Testis (tissue), 3 donors: Measurements from ENCODE around the gene NIPSNAP2. TPM values are rescaled to one million over a fixed set of nuclear protein-coding genes. Genes with fewer than 3 reads are reported as not detected.
"Not testable (repeated sequence)": the region's sequence is repeated elsewhere in the genome, so short reads cannot be mapped to it uniquely, and the experiment has no call there.

Experiments used
- DNase-seq: peaks from one replicate; pipeline ENCODE4 v3.0.0-alpha.2; 2019
- H3K27ac ChIP-seq, 2 donors: fragments of 200-600 bp; sonication (generic); one replicate each; pipeline ENCODE4 v1.5.1; 2019
- H3K27me3 ChIP-seq: fragments of 200-600 bp; sonication (generic); one replicate; pipeline ENCODE4 v1.5.1; 2019
- H3K36me3 ChIP-seq: fragments of 200-600 bp; sonication (generic); one replicate; pipeline ENCODE4 v1.5.1; 2017; ENCODE audit warnings: low read depth; ENCODE audit errors: missing control alignments
- H3K4me1 ChIP-seq: fragments of 200-600 bp; sonication (generic); one replicate; pipeline ENCODE4 v1.5.1; 2019
- H3K4me3 ChIP-seq, 2 donors: fragments of 200-600 bp; sonication (generic); one replicate each; pipeline ENCODE4 v1.5.1; 2017 to 2019
- H3K9me3 ChIP-seq: fragments of 200-600 bp; sonication (generic); one replicate; pipeline ENCODE4 v1.5.1; 2017
- CTCF ChIP-seq, 3 experiments: fragments of 450-650 bp in 2 of 3; fragments of 200-600 bp in 1 of 3; sonication (generic) in 1 of 3; IDR thresholded peaks; one replicate each; pipeline ENCODE4 v1.5.1; 2016 to 2019; ENCODE audit warnings: antibody characterized with exemption in 3 of 3, mild to moderate bottlenecking in 2 of 3, moderate library complexity in 1 of 3
- POLR2A ChIP-seq: fragments of 450-650 bp; IDR thresholded peaks from one replicate; pipeline ENCODE4 v1.6.1; 2017; ENCODE audit warnings: antibody characterized with exemption, mild to moderate bottlenecking, moderate library complexity
- WGBS, 2 donors: methylation state at CpG; one replicate each; pipeline ENCODE4 v1.1.5; 2018; 5-methylcytosine and 5-hydroxymethylcytosine counted together
- intact Hi-C: fragments of 100-400 bp; cut with DNase I; formaldehyde crosslinking; loops from one replicate; pipeline ENCODE4 v1.15.1; 2023; ENCODE audit warnings: low total_unique reads
- polyA plus RNA-seq: library from polyadenylated mRNA; stranded (reverse); fragments of 350-450 nt; fragmentation: Illumina TruSeq; extraction: RNeasy Lipid Tissue Mini Kit (QIAGEN cat#74804); gene quantifications from one replicate; pipeline ENCODE4 v1.2.3, GENCODE V29; 2014; ENCODE audit warnings: low read depth, low replicate concordance; ENCODE audit not compliant: insufficient read depth
- total RNA-seq, 2 donors: library from RNA; depleted of rRNA; stranded (reverse); fragments of >200 nt; gene quantifications; one replicate each; pipeline ENCODE4 v1.2.3, GENCODE V29; 2016

NIPSNAP2 gene
- total and polyA plus RNA-seq, 3 donors from 2014 or later = 41.1 to 136 (median 90.2) TPM

GRCh38 chr7:56040730-56041129 is 76.3 kb downstream of the NIPSNAP2 start:
- intact Hi-C loops = no loop called here
- Histone ChIP-seq H3K27me3 (no peaks in the 10 kb centered on the region), H3K9me3 (no peaks in the 10 kb centered on the region), H3K27ac (no peak overlapping the region), H3K36me3 (no peaks in the 10 kb centered on the region), H3K4me1 (no peaks in the 10 kb centered on the region), H3K4me3 (no peak overlapping the region)
- DNase-seq = no peak
- WGBS, 2 donors = 84 to 87% methylated on average over 3 of the region's 3 CpGs
- TF ChIP-seq POLR2A = no peak
- TF ChIP-seq CTCF (IDR thresholded peaks at IDR 0.05) = no peak

GRCh38 chr7:56045758-56046157 is 81.4 kb downstream of the NIPSNAP2 start:
- H3K36me3 ChIP-seq, DNase-seq, H3K27me3 ChIP-seq, H3K4me3 ChIP-seq, intact Hi-C loops, H3K9me3 ChIP-seq: not testable (repeated sequence)
- peaks cover 34% of the 10 kb centered on the region for H3K4me1 ChIP-seq
- 92 to 97% methylated on average over 2 of the region's 2 CpGs for WGBS, 2 donors
- H3K27ac ChIP-seq = peak overlapping the region in 1 of 2 donors; percentile 67

- peak; percentile 47 for DNase-seq
- peak overlapping the region; percentile 67 to 74 for H3K27ac ChIP-seq
- intact Hi-C loops = no loop called here
- no peaks in the 10 kb centered on the region for H3K27me3 ChIP-seq
- TF ChIP-seq CTCF (IDR thresholded peaks at IDR 0.05) (no peak), POLR2A (no peak)
- H3K4me1 ChIP-seq = peaks cover 35% of the 10 kb centered on the region
- 24 to 34% methylated on average over 5 of the region's 5 CpGs for WGBS, 2 donors
- H3K9me3 ChIP-seq = no peaks in the 10 kb centered on the region
- H3K36me3 ChIP-seq = no peaks in the 10 kb centered on the region
- H3K4me3 ChIP-seq = no peak overlapping the region
Observed at GRCh38 chr7:56046721-56047445, 82.5 kb downstream of the NIPSNAP2 start.

- H3K36me3 ChIP-seq, H3K4me3 ChIP-seq, H3K27me3 ChIP-seq, DNase-seq, H3K9me3 ChIP-seq, intact Hi-C loops: not testable (repeated sequence)
- 62 to 77% methylated on average over 11 of the region's 11 CpGs for WGBS, 2 donors
- H3K4me1 ChIP-seq = peaks cover 35% of the 10 kb centered on the region
- peak overlapping the region; percentile 18 to 74 for H3K27ac ChIP-seq
Observed at GRCh38 chr7:56047446-56048116, 83.2 kb downstream of the NIPSNAP2 start.

GRCh38 chr7:56048245-56048644 is 83.9 kb downstream of the NIPSNAP2 start:
- Histone ChIP-seq H3K27ac (peak overlapping the region in 1 of 2 donors; percentile 25), H3K27me3 (no peaks in the 10 kb centered on the region), H3K4me1 (peaks cover 35% of the 10 kb centered on the region), H3K36me3 (no peaks in the 10 kb centered on the region), H3K9me3 (no peaks in the 10 kb centered on the region), H3K4me3 (no peak overlapping the region)
- intact Hi-C loops = no loop called here
- WGBS, 2 donors = 83 to 96% methylated on average over 1 of the region's 1 CpG
- no peak for DNase-seq
- no peak for TF ChIP-seq POLR2A
- TF ChIP-seq CTCF (IDR thresholded peaks at IDR 0.05) = no peak

- H3K4me1 ChIP-seq = peaks cover 35% of the 10 kb centered on the region
- WGBS, 2 donors = 43 to 67% methylated on average over 8 of the region's 8 CpGs
- intact Hi-C loops, H3K4me3 ChIP-seq, H3K27ac ChIP-seq, H3K27me3 ChIP-seq, H3K9me3 ChIP-seq, H3K36me3 ChIP-seq, DNase-seq: not testable (repeated sequence)
Observed at GRCh38 chr7:56048763-56049162, 84.4 kb downstream of the NIPSNAP2 start.

Other genes starting within 250 kb of the NIPSNAP2 start
- gene SEPTIN14, start 101.8 kb upstream of the NIPSNAP2 start, total RNA-seq = 10 to 100 TPM; 58.3 to 81.4 TPM
- gene SEPTIN14, start 101.8 kb upstream of the NIPSNAP2 start, polyA plus RNA-seq = 30.6 TPM
- gene ZNF713, start 77.1 kb upstream of the NIPSNAP2 start, total RNA-seq = 10 to 100 TPM; 19.0 to 21.7 TPM
- 10.1 TPM for gene ZNF713, start 77.1 kb upstream of the NIPSNAP2 start, polyA plus RNA-seq
- gene MRPS17, start 12.7 kb upstream of the NIPSNAP2 start, total RNA-seq = 10 to 100 TPM in 1 of 2 donors, 1 to 10 TPM in 1; 8.9 to 10.7 TPM
- gene MRPS17, start 12.7 kb upstream of the NIPSNAP2 start, polyA plus RNA-seq = 19.7 TPM
- gene PSPH, start 86.9 kb downstream of the NIPSNAP2 start, total RNA-seq = 10 to 100 TPM; 18.4 to 21.5 TPM
- 16.6 TPM for gene PSPH, start 86.9 kb downstream of the NIPSNAP2 start, polyA plus RNA-seq
- 10 to 100 TPM; 90.4 to 96.4 TPM for gene CCT6A, start 87.2 kb downstream of the NIPSNAP2 start, total RNA-seq
- gene CCT6A, start 87.2 kb downstream of the NIPSNAP2 start, polyA plus RNA-seq = 103 TPM
- gene SUMF2, start 99.7 kb downstream of the NIPSNAP2 start, total RNA-seq = 100 to 1,000 TPM in 1 of 2 donors, 10 to 100 TPM in 1; 84.8 to 107 TPM
- gene SUMF2, start 99.7 kb downstream of the NIPSNAP2 start, polyA plus RNA-seq = 83.3 TPM
- gene PHKG1, start 128.4 kb downstream of the NIPSNAP2 start, total RNA-seq = 1 to 10 TPM; 1.5 to 2.8 TPM
- gene PHKG1, start 128.4 kb downstream of the NIPSNAP2 start, polyA plus RNA-seq = 2.1 TPM
- gene CHCHD2, start 141.9 kb downstream of the NIPSNAP2 start, total RNA-seq = 100 to 1,000 TPM; 212 to 289 TPM
- gene CHCHD2, start 141.9 kb downstream of the NIPSNAP2 start, polyA plus RNA-seq = 321 TPM
- 100 to 1,000 TPM; 171 to 785 TPM for gene NUPR2, start 151.8 kb downstream of the NIPSNAP2 start, total RNA-seq
- 227 TPM for gene NUPR2, start 151.8 kb downstream of the NIPSNAP2 start, polyA plus RNA-seq